ENCODE results near the gene GRAMD1B. TPM values are rescaled to one million over a fixed set of nuclear protein-coding genes. Genes with fewer than 3 reads are reported as not detected.

GRAMD1B gene
- total RNA-seq, 6 donors from 2014 or later: 5.8 to 132 (median 10.1) TPM

DNA sequence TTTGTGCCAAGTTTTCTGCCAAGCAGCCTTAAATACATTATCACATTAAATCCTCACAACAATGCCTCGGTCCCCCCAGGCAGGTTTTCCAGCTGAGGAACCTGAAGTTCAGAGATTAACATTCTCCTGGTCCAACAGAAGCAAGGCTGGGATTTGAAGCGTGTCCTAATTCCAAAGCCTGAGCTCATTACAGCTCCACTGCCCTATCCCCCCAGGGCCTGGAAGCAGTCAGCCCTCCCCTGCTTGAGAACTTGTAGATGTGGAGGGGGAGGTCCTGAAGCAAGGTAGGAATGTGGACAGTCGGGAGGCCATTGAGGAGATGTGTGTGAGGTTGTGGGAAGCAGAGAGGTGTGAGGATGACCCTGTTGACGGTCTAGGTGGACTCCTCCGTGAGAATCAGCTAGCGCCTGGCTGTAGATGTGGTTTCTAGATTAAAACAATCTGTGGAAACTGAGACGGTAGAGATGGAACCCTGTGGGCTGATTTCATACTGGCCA, 8.1 kb downstream of the GRAMD1B start:
- Histone ChIP-seq H3K4me3 (no peak overlapping the region), H3K27ac (no peak overlapping the region), H3K4me1 (peaks cover 0 to 2% (median 0%) of the 10 kb centered on the region in 4 donors), H3K27me3 (no peaks in the 10 kb centered on the region), H3K9me3 (no peaks in the 10 kb centered on the region), H3K36me3 (no peaks in the 10 kb centered on the region)
- TF ChIP-seq CTCF (IDR thresholded peaks at IDR 0.05) (no peak), POLR2AphosphoS5 (IDR thresholded peaks at IDR 0.05) (no peak), POLR2A (IDR thresholded peaks at IDR 0.05) (no peak), EP300 (IDR thresholded peaks at IDR 0.05) (no peak)
- WGBS, 2 donors: 60 to 67% methylated on average over 6 to 7 of the region's 7 CpGs
- ATAC-seq (ENCODE audit: low FRiP score in 2 of 2) (no peak), DNase-seq (no peak)

DNA sequence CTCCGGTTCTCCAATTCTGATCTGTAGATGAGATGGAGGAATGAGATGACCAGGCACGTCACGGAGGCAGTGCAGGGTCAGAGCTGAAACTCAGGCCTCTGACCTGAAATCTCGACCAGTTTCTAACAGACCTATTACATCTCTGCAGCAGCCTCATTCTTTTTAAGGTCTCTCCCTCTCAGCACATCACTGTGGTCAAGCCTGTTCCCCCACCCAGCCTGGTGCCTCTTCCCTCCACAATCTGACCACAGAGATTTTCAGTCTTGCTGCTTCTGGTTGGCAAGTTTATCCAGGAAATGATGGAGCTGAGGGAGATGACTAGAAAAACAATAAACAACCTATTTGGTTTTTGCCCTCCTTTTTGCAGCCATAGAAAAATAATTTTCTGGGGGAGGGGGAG, 9.5 kb downstream of the GRAMD1B start:
- ATAC-seq (ENCODE audit: low FRiP score in 2 of 2): no peak
- Histone ChIP-seq H3K9me3 (no peaks in the 10 kb centered on the region), H3K36me3 (no peaks in the 10 kb centered on the region), H3K27me3 (no peaks in the 10 kb centered on the region), H3K27ac (no peak overlapping the region), H3K4me3 (no peak overlapping the region), H3K4me1 (peaks cover 0 to 2% (median 0%) of the 10 kb centered on the region in 4 donors)
- no peak for DNase-seq
- no peak for TF ChIP-seq POLR2A (IDR thresholded peaks at IDR 0.05)
- TF ChIP-seq EP300 (IDR thresholded peaks at IDR 0.05): no peak
- TF ChIP-seq CTCF (IDR thresholded peaks at IDR 0.05): no peak
- no peak for TF ChIP-seq POLR2AphosphoS5 (IDR thresholded peaks at IDR 0.05)
- WGBS, 2 donors: 57 to 61% methylated on average over 4 of the region's 4 CpGs

DNA sequence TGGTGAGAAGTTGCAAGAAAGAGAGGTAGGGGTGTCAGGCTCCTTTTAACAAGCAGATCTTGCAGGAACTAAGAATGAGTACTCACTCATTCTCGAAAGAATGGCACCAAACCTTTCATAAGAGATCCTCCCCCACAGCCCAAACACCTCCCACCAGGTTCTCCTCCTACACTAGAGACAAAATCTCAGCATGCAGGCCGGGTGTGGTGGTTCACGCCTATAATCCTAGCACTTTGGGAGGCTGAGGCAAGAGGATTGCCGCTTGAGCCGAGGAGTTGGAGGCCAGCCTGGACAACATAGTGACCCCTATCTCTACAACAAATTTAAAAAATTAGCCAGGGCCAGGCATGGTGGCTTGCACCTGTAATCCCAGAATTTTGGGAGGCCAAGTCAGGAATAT, 11.1 kb downstream of the GRAMD1B start:
- Histone ChIP-seq H3K27me3 (no peaks in the 10 kb centered on the region), H3K9me3 (no peaks in the 10 kb centered on the region), H3K4me1 (peaks cover 0 to 2% (median 0%) of the 10 kb centered on the region in 4 donors), H3K27ac (no peak overlapping the region), H3K4me3 (no peak overlapping the region), H3K36me3 (no peaks in the 10 kb centered on the region)
- no peak for ATAC-seq (ENCODE audit: low FRiP score in 2 of 2)
- 90 to 94% methylated on average over 5 of the region's 5 CpGs for WGBS, 2 donors
- no peak for DNase-seq
- TF ChIP-seq POLR2AphosphoS5 (IDR thresholded peaks at IDR 0.05): no peak
- no peak for TF ChIP-seq POLR2A (IDR thresholded peaks at IDR 0.05)
- no peak for TF ChIP-seq EP300 (IDR thresholded peaks at IDR 0.05)
- no peak for TF ChIP-seq CTCF (IDR thresholded peaks at IDR 0.05)

- H3K36me3 ChIP-seq: no peaks in the 10 kb centered on the region
- WGBS, 2 donors: 77 to 83% methylated on average over 5 of the region's 5 CpGs
- no peak overlapping the region for H3K27ac ChIP-seq
- TF ChIP-seq POLR2AphosphoS5 (IDR thresholded peaks at IDR 0.05) (no peak), CTCF (IDR thresholded peaks at IDR 0.05) (no peak), EP300 (IDR thresholded peaks at IDR 0.05) (no peak), POLR2A (IDR thresholded peaks at IDR 0.05) (no peak)
- H3K4me3 ChIP-seq: no peak overlapping the region
- no peaks in the 10 kb centered on the region for H3K27me3 ChIP-seq
- ATAC-seq (ENCODE audit: low FRiP score in 2 of 2) (no peak), DNase-seq (no peak)
- H3K4me1 ChIP-seq: peaks cover 0 to 2% (median 0%) of the 10 kb centered on the region in 4 donors
- H3K9me3 ChIP-seq: no peaks in the 10 kb centered on the region
Observed at GRCh38 chr11:123443851-123444623, 14.0 kb downstream of the GRAMD1B start.
